LNCAP (cell line): ENCODE results near the gene RGMA.

Experiments
- TF ChIP-seq, protein P1 (sequence below): fragments of 450-650 bp; IDR thresholded peaks from 2 replicates; pipeline ENCODE4 v1.5.1; 2017; ENCODE audit warnings: mild to moderate bottlenecking

The RGMA gene

DNA sequence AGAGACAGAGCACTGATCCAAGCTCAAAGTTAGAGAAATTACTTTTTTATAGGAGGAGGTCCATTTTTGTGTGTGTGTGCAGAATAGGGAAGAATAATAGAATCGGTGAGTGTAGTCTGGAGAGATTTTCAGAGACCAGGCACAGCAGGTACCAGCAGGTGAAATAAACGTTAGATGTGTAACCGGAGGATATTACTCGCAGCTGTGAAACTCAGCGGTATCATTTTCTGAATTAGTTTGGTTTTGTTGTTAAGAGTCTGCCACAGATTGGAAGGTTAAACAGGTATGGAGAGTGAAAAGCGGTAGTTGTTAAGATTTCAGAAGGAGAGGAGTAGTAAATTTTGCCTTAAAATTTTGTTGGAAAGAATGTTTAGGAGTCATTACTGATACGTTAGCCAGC, 69.9 kb downstream of the RGMA start:
- TF ChIP-seq, protein P1, sequence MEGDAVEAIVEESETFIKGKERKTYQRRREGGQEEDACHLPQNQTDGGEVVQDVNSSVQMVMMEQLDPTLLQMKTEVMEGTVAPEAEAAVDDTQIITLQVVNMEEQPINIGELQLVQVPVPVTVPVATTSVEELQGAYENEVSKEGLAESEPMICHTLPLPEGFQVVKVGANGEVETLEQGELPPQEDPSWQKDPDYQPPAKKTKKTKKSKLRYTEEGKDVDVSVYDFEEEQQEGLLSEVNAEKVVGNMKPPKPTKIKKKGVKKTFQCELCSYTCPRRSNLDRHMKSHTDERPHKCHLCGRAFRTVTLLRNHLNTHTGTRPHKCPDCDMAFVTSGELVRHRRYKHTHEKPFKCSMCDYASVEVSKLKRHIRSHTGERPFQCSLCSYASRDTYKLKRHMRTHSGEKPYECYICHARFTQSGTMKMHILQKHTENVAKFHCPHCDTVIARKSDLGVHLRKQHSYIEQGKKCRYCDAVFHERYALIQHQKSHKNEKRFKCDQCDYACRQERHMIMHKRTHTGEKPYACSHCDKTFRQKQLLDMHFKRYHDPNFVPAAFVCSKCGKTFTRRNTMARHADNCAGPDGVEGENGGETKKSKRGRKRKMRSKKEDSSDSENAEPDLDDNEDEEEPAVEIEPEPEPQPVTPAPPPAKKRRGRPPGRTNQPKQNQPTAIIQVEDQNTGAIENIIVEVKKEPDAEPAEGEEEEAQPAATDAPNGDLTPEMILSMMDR: no peak

DNA sequence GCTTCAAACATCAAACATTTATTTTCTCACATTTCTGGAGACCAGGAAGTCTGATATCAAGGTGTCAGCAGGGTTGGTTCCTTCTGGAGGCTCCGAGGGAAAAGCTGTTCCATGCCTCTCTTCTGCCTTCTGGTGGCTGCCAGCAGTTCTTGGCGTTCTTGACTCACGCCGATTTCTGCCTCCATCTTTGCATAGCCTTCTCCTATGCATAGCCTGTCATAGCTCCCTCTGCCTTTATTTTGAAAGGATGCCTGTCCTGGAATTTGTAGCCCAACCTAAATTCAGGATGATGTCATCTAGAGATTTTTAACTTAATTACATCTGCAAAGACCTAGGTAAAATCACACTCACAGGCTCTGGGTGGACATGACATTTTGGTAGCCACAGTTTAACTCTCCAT, 70.4 kb downstream of the RGMA start:
- TF ChIP-seq, protein P1: peak; percentile 50

DNA sequence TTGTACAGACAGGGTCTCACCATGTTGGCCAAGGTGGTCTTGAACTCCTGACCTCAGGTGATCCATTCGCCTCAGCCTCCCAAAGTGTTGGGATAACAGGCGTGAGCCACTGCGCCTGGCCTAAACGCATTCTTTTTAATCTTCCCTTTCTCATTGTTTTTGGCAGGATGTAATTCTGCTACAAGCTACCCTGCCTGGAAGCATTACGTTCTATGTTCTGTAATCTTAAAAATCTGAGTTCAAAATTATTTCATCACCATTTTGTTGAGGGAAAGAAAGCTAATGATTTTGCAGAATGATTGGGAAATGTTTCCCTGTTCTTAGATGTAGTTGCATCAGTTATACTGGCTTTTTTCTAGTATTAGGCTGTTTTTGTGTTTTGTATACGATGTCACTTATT, 71.5 kb downstream of the RGMA start:
- TF ChIP-seq, protein P1: no peak

DNA sequence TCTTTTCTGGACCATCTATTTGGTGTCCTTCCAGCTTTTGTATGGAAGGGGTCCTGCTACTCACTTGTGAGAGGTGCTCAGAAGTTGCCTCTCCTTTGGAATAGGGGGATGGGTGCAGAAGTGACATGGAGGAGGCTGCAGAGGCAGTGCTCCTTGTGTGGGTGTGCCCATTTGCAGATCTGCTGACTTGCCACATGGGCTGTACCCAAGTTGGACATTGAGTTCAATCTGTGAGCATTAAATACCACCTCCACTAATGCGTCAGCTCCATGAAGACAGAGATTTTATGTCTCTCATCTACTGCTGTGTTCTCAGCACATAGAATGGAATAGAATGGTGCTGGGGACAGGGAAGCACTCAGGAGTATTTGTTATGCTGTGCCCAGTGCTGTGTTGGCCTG, 76.2 kb downstream of the RGMA start:
- TF ChIP-seq, protein P1: no peak

DNA sequence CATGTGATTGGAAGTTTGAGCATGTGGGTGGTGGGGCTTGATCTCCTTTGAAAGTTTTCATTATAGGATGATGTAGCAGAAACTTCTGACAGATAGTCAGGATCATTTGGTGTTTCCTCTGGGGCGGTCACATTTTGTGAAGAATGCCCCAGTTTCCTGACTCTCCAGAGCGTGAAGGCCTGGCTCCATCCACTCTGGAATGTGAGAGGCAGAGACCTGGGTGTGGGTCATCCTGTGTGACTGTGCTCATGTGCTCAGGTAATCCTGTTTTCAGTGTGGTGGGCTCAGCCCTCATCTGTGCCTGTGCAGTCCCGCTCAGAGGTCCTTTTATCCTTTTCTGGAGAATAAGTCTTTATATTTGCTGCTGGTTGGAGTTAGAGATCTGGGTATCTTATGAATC, 81.0 kb downstream of the RGMA start:
- TF ChIP-seq, protein P1: no peak

DNA sequence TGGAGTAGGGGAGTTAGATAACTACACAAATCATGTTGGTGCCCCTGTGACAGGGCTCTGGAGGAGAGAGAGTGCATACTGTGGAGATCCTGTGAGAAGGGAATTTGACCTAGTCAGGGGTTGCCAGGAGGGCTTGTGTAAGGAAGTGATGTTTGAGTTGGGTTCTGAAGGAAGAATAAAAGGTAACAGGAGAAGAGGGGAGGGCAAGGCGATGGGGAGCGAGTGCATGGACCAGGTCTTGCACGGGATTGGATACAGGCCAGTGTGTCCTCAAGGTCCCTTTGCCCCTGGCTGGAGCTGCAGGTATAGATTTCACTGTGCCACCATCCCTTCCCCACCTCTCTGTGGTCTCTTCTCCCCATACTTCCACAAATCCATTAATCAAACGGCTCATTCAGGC, 83.9 kb downstream of the RGMA start:
- TF ChIP-seq, protein P1: no peak

DNA sequence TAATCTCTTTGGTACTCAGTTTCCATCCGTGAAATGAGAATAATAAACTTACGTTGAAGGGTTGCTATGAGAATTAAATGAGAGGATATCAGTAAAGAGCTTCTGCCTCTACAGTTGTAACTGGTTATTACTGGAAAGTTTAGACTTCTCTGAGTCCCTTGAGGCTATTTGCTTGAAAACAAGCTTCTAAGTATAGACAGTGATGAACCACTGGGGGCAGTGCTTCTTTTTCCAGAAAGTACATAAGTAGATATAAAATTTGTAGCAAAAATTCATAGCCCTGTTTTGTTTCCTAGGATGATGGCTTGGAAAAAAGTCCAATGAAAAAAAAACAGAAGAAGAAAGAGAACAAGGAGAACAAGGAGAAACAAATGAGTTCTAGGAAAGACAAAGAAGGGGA, 87.1 kb downstream of the RGMA start:
- TF ChIP-seq, protein P1: peak; percentile 22; the same call in 1 of the 2 replicates

DNA sequence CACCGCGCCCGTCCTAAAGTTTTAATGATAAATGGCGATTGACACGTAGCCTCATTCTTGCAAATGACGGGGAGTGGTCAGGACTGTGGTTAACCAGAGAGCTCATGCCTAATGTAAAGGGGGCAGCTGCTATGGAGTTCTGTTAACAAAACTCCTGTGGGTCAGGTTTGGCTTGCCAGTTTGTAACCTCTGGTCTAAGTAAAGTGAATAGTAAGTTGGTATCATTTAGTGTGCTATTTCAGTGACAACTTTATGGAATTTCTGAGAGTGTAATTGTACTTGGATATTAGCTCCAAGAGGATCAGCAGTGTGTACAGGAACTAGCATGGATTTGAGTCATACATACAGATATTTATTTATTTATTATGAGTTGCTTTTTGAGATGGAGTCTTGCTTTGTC, 87.9 kb downstream of the RGMA start:
- TF ChIP-seq, protein P1: no peak
